GM06990 (cell line): ENCODE measurements around the gene RPS28.

Experiments
- DNase-seq: peaks from one replicate; pipeline ENCODE4 v3.0.0-alpha.2; 2011; ENCODE audit not compliant: insufficient read length; ENCODE audit errors: extremely low read depth
- H3K27me3 ChIP-seq: replicated peaks from 2 replicates; pipeline ENCODE4 v1.6.0; 2011; ENCODE audit warnings: low read length; ENCODE audit not compliant: control insufficient read depth, insufficient read depth
- H3K36me3 ChIP-seq: 2 replicates; pipeline ENCODE4 v1.5.1; 2011; ENCODE audit warnings: low read length; ENCODE audit not compliant: control insufficient read depth, insufficient read depth
- H3K4me3 ChIP-seq: replicated peaks from 2 replicates; pipeline ENCODE4 v1.5.1; 2011; ENCODE audit warnings: low read depth, mild to moderate bottlenecking, control low read depth, low read length
- CTCF ChIP-seq: IDR thresholded peaks from 2 replicates; pipeline ENCODE4 v1.5.1; 2011; ENCODE audit warnings: low read length, control low read depth, mild to moderate bottlenecking, inconsistent platforms; ENCODE audit not compliant: insufficient read depth, poor library complexity, severe bottlenecking

Gene RPS28

GRCh38 chr19:8325454-8325853 is 4.2 kb downstream of the RPS28 start:
- H3K36me3 ChIP-seq, result peaks cover 12% of the 10 kb centered on the region
- no peak for DNase-seq
- no peak for TF ChIP-seq CTCF
- no peaks in the 10 kb centered on the region; the same call in 1 of the 2 replicates for H3K27me3 ChIP-seq
- H3K4me3 ChIP-seq, result no peak overlapping the region

- no peaks in the 10 kb centered on the region for H3K36me3 ChIP-seq
- no peak for TF ChIP-seq CTCF
- DNase-seq, result no peak
- no peak overlapping the region for H3K4me3 ChIP-seq
- no peaks in the 10 kb centered on the region; the same call in none of the 2 replicates for H3K27me3 ChIP-seq
Observed at GRCh38 chr19:8329996-8330395, 8.7 kb downstream of the RPS28 start.

- Histone ChIP-seq H3K36me3 (no peaks in the 10 kb centered on the region), H3K4me3 (no peak overlapping the region), H3K27me3 (no peaks in the 10 kb centered on the region; the same call in none of the 2 replicates)
- DNase-seq, result no peak
- TF ChIP-seq CTCF, result no peak
Observed at GRCh38 chr19:8331263-8331845, 10.1 kb downstream of the RPS28 start.

GRCh38 chr19:8332976-8333766 is 11.9 kb downstream of the RPS28 start:
- DNase-seq, result no peak
- TF ChIP-seq CTCF, result no peak
- peaks cover 2% of the 10 kb centered on the region for H3K27me3 ChIP-seq
- H3K36me3 ChIP-seq, result no peaks in the 10 kb centered on the region
- H3K4me3 ChIP-seq, result no peak overlapping the region

GRCh38 chr19:8333767-8334457 is 12.6 kb downstream of the RPS28 start:
- DNase-seq, result no peak
- Histone ChIP-seq H3K4me3 (no peak overlapping the region; the same call in 1 of the 2 replicates), H3K27me3 (peaks cover 2% of the 10 kb centered on the region), H3K36me3 (no peaks in the 10 kb centered on the region)
- no peak for TF ChIP-seq CTCF
